Neural crest cell (in vitro differentiated cells): Measurements from ENCODE around the gene LATS2. TPM values are rescaled to one million over a fixed set of nuclear protein-coding genes. Genes with fewer than 3 reads are reported as not detected.

Experiments
- DNase-seq: peaks from one replicate; pipeline ENCODE4 v3.0.0; 2021; ENCODE audit warnings: low read depth, mixed read lengths, low spot score
- H3K27ac Mint-ChIP-seq: one replicate; pipeline ENCODE4 v1.8.0; 2021; ENCODE audit warnings: mild to moderate bottlenecking, mixed read lengths; ENCODE audit not compliant: unreplicated experiment
- H3K27me3 Mint-ChIP-seq: 2 replicates; pipeline ENCODE4 v1.8.0; 2021; ENCODE audit warnings: low read depth, mild to moderate bottlenecking, mixed read lengths
- H3K36me3 Mint-ChIP-seq: 2 replicates; pipeline ENCODE4 v1.8.0; 2021; ENCODE audit warnings: low read depth, mild to moderate bottlenecking, mixed read lengths
- H3K4me1 Mint-ChIP-seq: 2 replicates; pipeline ENCODE4 v1.8.0; 2021; ENCODE audit warnings: mixed read lengths
- H3K4me3 Mint-ChIP-seq: one replicate; pipeline ENCODE4 v1.8.0; 2021; ENCODE audit warnings: mild to moderate bottlenecking, mixed read lengths
- H3K9me3 Mint-ChIP-seq: 2 replicates; pipeline ENCODE4 v1.8.0; 2021; ENCODE audit warnings: mixed read lengths
- CTCF ChIP-seq: fragments of 200-600 bp; sonication (generic); conservative IDR thresholded peaks from 2 replicates; pipeline ENCODE4 v1.5.0; 2021; ENCODE audit warnings: antibody characterized with exemption, mild to moderate bottlenecking
- total RNA-seq: library from RNA; stranded (reverse); gene quantifications from 2 replicates; pipeline ENCODE4 v1.2.1, GENCODE V29; 2021

Gene LATS2
- total RNA-seq, 1 donor from 2014 or later = 26.2 TPM

DNA sequence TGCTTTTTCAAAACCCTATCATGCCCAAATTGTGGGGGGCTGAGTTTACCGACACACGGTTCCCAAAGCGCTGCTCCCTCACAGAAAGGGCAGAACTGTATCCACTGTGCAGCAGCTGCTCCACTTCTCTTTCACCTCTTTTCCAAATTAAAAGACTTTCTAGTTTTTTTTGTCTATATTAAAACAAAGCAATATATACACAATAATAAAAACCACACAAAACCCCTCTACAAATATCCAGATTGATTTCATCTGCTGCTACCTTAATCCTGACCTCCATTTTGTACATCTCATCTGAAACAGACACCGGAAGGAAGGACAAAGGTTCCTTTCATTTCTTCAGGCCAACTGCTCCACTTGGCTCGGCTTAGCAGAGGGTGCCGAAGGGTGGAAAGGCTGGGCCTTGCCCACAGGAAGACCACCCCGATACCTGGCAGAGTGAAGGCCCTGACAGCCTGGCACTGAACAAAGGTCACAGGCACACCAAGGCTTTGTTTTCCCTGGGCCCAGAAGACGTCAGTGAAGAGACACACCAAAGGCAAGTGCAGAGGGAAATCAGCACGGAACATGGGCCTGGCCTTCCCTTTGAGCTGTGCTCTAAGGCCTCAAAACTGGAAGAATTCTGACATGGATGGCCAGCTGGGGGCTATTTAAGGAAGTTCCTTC is 71.6 kb downstream of the LATS2 start:
- peaks cover 17% of the 10 kb centered on the region for H3K4me1 Mint-ChIP-seq
- TF ChIP-seq CTCF = no peak
- no peaks in the 10 kb centered on the region for H3K27me3 Mint-ChIP-seq
- DNase-seq = no peak
- H3K9me3 Mint-ChIP-seq = no peaks in the 10 kb centered on the region
- H3K27ac Mint-ChIP-seq = peak overlapping the region; percentile 94
- peaks cover 17% of the 10 kb centered on the region for H3K36me3 Mint-ChIP-seq
- no peak overlapping the region for H3K4me3 Mint-ChIP-seq

DNA sequence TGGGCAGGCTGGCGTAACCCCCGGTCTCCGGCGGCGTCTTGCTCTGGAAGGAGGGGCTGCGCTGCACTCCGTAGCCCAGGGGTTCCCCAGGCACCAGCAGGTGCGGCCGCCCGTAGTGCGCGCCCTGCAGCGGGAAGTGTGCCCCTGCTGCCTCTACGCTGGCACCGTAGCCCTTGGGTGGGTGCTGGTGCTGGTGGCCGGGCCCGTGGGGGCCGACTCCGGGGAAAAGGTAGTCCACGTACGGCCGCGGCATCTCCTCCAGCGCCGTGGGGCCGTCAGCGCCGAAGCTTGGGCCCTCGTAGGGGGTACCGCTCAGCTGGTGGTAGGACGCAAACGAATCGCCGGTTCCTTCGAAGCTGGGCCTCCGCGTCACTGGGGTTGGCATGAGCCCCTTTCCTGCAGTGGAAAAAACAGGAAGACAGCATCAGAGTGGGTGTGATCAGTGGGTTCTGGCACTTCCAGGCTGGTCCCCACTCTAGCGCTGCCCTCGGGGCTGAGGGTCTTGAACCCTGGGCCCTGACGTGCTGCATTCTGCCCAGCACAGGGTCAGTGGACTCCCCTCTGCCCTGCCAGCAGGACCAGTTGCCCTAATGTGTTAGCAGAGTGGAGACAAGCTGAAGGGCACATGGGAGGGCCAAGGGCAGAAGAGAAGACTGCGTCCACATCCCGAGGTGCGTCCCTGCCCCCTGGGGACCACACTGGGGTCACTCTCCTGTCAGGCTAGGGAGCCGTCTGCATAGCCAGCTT is 72.3 kb downstream of the LATS2 start:
- DNase-seq = no peak
- Mint-ChIP-seq H3K36me3 (peaks cover 15% of the 10 kb centered on the region), H3K27ac (peak overlapping the region; percentile 94), H3K4me1 (peaks cover 17% of the 10 kb centered on the region), H3K27me3 (no peaks in the 10 kb centered on the region), H3K4me3 (no peak overlapping the region), H3K9me3 (no peaks in the 10 kb centered on the region)
- no peak for TF ChIP-seq CTCF

GRCh38 chr13:20988033-20988908 is 73.1 kb downstream of the LATS2 start:
- no peaks in the 10 kb centered on the region for H3K27me3 Mint-ChIP-seq
- H3K9me3 Mint-ChIP-seq = no peaks in the 10 kb centered on the region
- H3K4me3 Mint-ChIP-seq = no peak overlapping the region
- no peak for TF ChIP-seq CTCF
- no peak for DNase-seq
- H3K36me3 Mint-ChIP-seq = peaks cover 20% of the 10 kb centered on the region
- peaks cover 17% of the 10 kb centered on the region for H3K4me1 Mint-ChIP-seq
- no peak overlapping the region for H3K27ac Mint-ChIP-seq

DNA sequence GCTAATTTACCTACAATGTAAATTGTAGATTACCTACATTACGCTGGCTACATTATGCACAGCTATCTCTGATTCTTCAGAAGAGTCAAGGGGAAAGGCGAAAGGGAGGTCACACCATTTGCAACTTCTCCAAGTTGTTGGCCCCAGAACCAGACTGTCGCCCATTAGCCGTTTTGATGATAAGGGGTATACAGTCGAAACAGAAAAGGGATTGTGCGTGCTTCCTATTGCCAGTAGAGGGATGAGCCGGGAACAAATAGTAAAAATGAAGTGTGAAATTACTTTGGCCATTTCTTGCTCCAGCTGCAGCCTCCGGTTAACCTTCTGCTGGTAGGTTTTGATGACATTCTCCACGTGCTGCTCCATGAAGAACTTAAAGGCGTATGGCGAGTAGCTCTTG is 73.8 kb downstream of the LATS2 start:
- no peak for DNase-seq
- Mint-ChIP-seq H3K27ac (no peak overlapping the region), H3K9me3 (no peaks in the 10 kb centered on the region), H3K4me3 (no peak overlapping the region), H3K27me3 (no peaks in the 10 kb centered on the region), H3K36me3 (peaks cover 21% of the 10 kb centered on the region), H3K4me1 (peaks cover 17% of the 10 kb centered on the region)
- TF ChIP-seq CTCF = no peak

DNA sequence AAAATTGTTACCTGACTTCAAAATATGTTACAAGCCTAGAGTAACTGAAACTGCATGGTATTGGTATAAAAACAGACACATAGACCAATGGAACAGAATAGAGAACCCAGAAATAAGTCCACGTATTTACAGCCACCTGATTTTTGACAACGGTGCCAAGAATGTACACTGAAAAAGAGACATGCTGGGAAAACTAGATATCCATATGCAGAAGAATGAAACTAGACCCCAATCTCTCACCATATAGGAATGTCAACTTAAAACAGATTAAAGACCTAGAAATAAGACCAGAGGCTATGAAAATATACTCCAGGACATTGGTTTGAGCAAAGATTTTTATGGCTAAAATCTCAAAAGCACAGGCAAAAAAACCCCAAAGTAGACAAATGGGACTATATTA is 76.5 kb downstream of the LATS2 start:
- H3K4me3 Mint-ChIP-seq = no peak overlapping the region
- no peak for DNase-seq
- H3K27me3 Mint-ChIP-seq = no peaks in the 10 kb centered on the region
- TF ChIP-seq CTCF = no peak
- H3K36me3 Mint-ChIP-seq = peaks cover 26% of the 10 kb centered on the region
- H3K9me3 Mint-ChIP-seq = no peaks in the 10 kb centered on the region
- H3K27ac Mint-ChIP-seq = no peak overlapping the region
- peaks cover 4% of the 10 kb centered on the region for H3K4me1 Mint-ChIP-seq
